IMR-90 (cell line): ENCODE results near the gene SORBS1. TPM values are rescaled to one million over a fixed set of nuclear protein-coding genes. Genes with fewer than 3 reads are reported as not detected.

Experiments
- ATAC-seq: fragments of 200-7000 bp; cut with Tn5 transposase; 2 replicates; pipeline ENCODE4 v1.9.1; 2020; ENCODE audit warnings: low read depth, mild to moderate bottlenecking, moderate library complexity
- BruUV-seq: library from RNA; stranded (reverse); fragments of 400-500 nt; replicated peaks from 2 replicates; lab custom pipeline; 2021; lab: Mats Ljungman, UMichigan
- CTCF ChIA-PET: fragments of 300-600 bp; formaldehyde crosslinking; extraction: SDS; loops from one replicate; lab custom pipeline; 2021; ENCODE audit warnings: antibody characterized with exemption; lab: Yijun Ruan, JAX
- POLR2A ChIA-PET: fragments of 300-600 bp; sonication (Branson Sonifier 250); formaldehyde crosslinking; loops from one replicate; lab custom pipeline; 2022; ENCODE audit warnings: antibody characterized with exemption; ENCODE audit not compliant: unreplicated experiment; lab: Charles Lee
- DNase-seq: peaks from one replicate; pipeline ENCODE4 v3.0.0; 2013
- H2AFZ ChIP-seq: replicated peaks from 2 replicates; pipeline ENCODE3; 2013; ENCODE audit warnings: low read length, mild to moderate bottlenecking; ENCODE audit not compliant: poor library complexity
- H2AK5ac ChIP-seq: 2 replicates; pipeline ENCODE4 v1.6.1; 2013; ENCODE audit warnings: low read depth, low read length, inconsistent platforms
- H2AK9ac ChIP-seq: replicated peaks from 2 replicates; pipeline ENCODE3; 2013; ENCODE audit warnings: mild to moderate bottlenecking, low read depth, low read length, moderate library complexity; ENCODE audit not compliant: poor library complexity
- H2BK120ac ChIP-seq: 2 replicates; pipeline ENCODE4 v1.6.1; 2013; ENCODE audit warnings: low read depth, low read length, inconsistent platforms
- H2BK15ac ChIP-seq: 3 replicates; pipeline ENCODE4 v1.6.1; 2013; ENCODE audit warnings: low read depth, low read length, inconsistent platforms
- H2BK20ac ChIP-seq: 2 replicates; pipeline ENCODE4 v1.6.1; 2013; ENCODE audit warnings: low read depth, mild to moderate bottlenecking, inconsistent platforms, low read length, moderate library complexity
- H2BK5ac ChIP-seq: 2 replicates; pipeline ENCODE4 v1.6.1; 2013; ENCODE audit warnings: mild to moderate bottlenecking, low read depth, low read length, inconsistent platforms; ENCODE audit not compliant: poor library complexity, severe bottlenecking
- H3K14ac ChIP-seq: replicated peaks from 2 replicates; pipeline ENCODE4 v1.6.1; 2013; ENCODE audit warnings: low read depth, low read length, inconsistent platforms
- H3K18ac ChIP-seq: 2 replicates; pipeline ENCODE4 v1.6.1; 2013; ENCODE audit warnings: low read depth, low read length, control low read depth
- H3K23ac ChIP-seq: 2 replicates; pipeline ENCODE4 v1.6.1; 2013; ENCODE audit warnings: low read depth, low read length, inconsistent platforms
- H3K27ac ChIP-seq: 2 replicates; pipeline ENCODE4 v1.5.1; 2013; ENCODE audit warnings: mild to moderate bottlenecking, control low read depth, low read length; ENCODE audit not compliant: insufficient read depth
- H3K27me3 ChIP-seq: 2 replicates; pipeline ENCODE4 v1.6.1; 2013; ENCODE audit warnings: low read length; ENCODE audit not compliant: control insufficient read depth, insufficient read depth
- H3K36me3 ChIP-seq: 2 replicates; pipeline ENCODE4 v1.6.1; 2013; ENCODE audit warnings: low read length, mixed read lengths; ENCODE audit not compliant: control insufficient read depth, insufficient read depth
- H3K4ac ChIP-seq: 2 replicates; pipeline ENCODE4 v1.6.1; 2013; ENCODE audit warnings: low read depth, low read length, inconsistent platforms
- H3K4me1 ChIP-seq: 2 replicates; pipeline ENCODE4 v1.6.1; 2013; ENCODE audit warnings: low read length, mixed read lengths; ENCODE audit not compliant: control insufficient read depth, insufficient read depth
- H3K4me2 ChIP-seq: 2 replicates; pipeline ENCODE4 v1.6.1; 2013; ENCODE audit warnings: low read depth, mild to moderate bottlenecking, control low read depth, low read length, moderate library complexity
- H3K4me3 ChIP-seq: 2 replicates; pipeline ENCODE4 v1.5.1; 2013; ENCODE audit warnings: low read depth, mild to moderate bottlenecking, control low read depth, low read length, moderate library complexity; ENCODE audit not compliant: insufficient read depth
- H3K56ac ChIP-seq: 2 replicates; pipeline ENCODE4 v1.6.1; 2013; ENCODE audit warnings: low read length, inconsistent platforms; ENCODE audit not compliant: insufficient read depth; ENCODE audit errors: extremely low read depth
- H3K79me1 ChIP-seq, 2 experiments: 2 replicates each; pipeline ENCODE4 v1.6.1; 2013; ENCODE audit warnings: low read length in 2 of 2, inconsistent platforms in 1 of 2, low read depth in 1 of 2
- H3K9ac ChIP-seq: 2 replicates; pipeline ENCODE4 v1.6.1; 2013; ENCODE audit warnings: low read depth, low read length, control low read depth
- H3K9me1 ChIP-seq: 2 replicates; pipeline ENCODE4 v1.6.1; 2013; ENCODE audit warnings: low read length, inconsistent platforms; ENCODE audit not compliant: insufficient read depth
- H3K9me3 ChIP-seq: 2 replicates; pipeline ENCODE4 v1.6.1; 2013; ENCODE audit warnings: low read length; ENCODE audit not compliant: control insufficient read depth, insufficient read depth
- H4K20me1 ChIP-seq: 2 replicates; pipeline ENCODE4 v1.6.1; 2013; ENCODE audit warnings: low read length, inconsistent platforms; ENCODE audit not compliant: insufficient read depth
- H4K5ac ChIP-seq: 2 replicates; pipeline ENCODE4 v1.6.1; 2013; ENCODE audit warnings: mild to moderate bottlenecking, low read depth, low read length, control low read depth
- H4K8ac ChIP-seq, 2 experiments: 2 replicates each; pipeline ENCODE4 v1.6.1; 2013; ENCODE audit warnings: low read depth in 2 of 2, low read length in 2 of 2, control low read depth in 1 of 2, inconsistent platforms in 1 of 2
- H4K91ac ChIP-seq: 2 replicates; pipeline ENCODE4 v1.6.1; 2013; ENCODE audit warnings: low read depth, low read length, inconsistent platforms; ENCODE audit not compliant: insufficient read depth
- BHLHE40 ChIP-seq: fragments of 150-350 bp; IDR thresholded peaks from 2 replicates; pipeline ENCODE4 v1.6.1; 2016; ENCODE audit warnings: mild to moderate bottlenecking, low read depth, low read length
- CEBPB ChIP-seq: IDR thresholded peaks from 2 replicates; pipeline ENCODE4 v1.6.1; 2012; ENCODE audit warnings: low read depth, low read length, improper control_type of control experiment
- CHD1 ChIP-seq: IDR thresholded peaks from 2 replicates; pipeline ENCODE4 v1.6.1; 2012; ENCODE audit warnings: low read depth, low read length, improper control_type of control experiment
- ELK1 ChIP-seq: fragments of 150-350 bp; IDR thresholded peaks from 2 replicates; pipeline ENCODE4 v1.6.1; 2016; ENCODE audit warnings: low read depth, mild to moderate bottlenecking, low read length, moderate library complexity, borderline replicate concordance
- FOS ChIP-seq: fragments of 150-350 bp; IDR thresholded peaks from 2 replicates; pipeline ENCODE4 v1.6.1; 2016; ENCODE audit warnings: low read depth, low read length
- MAFK ChIP-seq: IDR thresholded peaks from 2 replicates; pipeline ENCODE4 v1.6.1; 2012; ENCODE audit warnings: low read depth, low read length, improper control_type of control experiment
- MAZ ChIP-seq: IDR thresholded peaks from 2 replicates; pipeline ENCODE4 v1.6.1; 2012; ENCODE audit warnings: low read depth, mild to moderate bottlenecking, low read length, improper control_type of control experiment, moderate library complexity, borderline replicate concordance
- MXI1 ChIP-seq: IDR thresholded peaks from 2 replicates; pipeline ENCODE4 v1.6.1; 2012; ENCODE audit warnings: low read depth, mild to moderate bottlenecking, low read length, moderate library complexity, borderline replicate concordance
- NFE2L2 ChIP-seq: fragments of 150-350 bp; IDR thresholded peaks from 2 replicates; pipeline ENCODE4 v1.6.1; 2016; ENCODE audit warnings: low read depth, mild to moderate bottlenecking, low read length
- POLR2A ChIP-seq: IDR thresholded peaks from 2 replicates; pipeline ENCODE4 v1.6.1; 2012; ENCODE audit warnings: mild to moderate bottlenecking, low read depth, low read length
- RCOR1 ChIP-seq: IDR thresholded peaks from 2 replicates; pipeline ENCODE4 v1.6.1; 2012; ENCODE audit warnings: mild to moderate bottlenecking, low read length, improper control_type of control experiment; ENCODE audit not compliant: insufficient replicate concordance
- RFX5 ChIP-seq: IDR thresholded peaks from 2 replicates; pipeline ENCODE4 v1.8.0; 2012; ENCODE audit warnings: low read depth, mild to moderate bottlenecking, low read length, moderate library complexity
- SMC3 ChIP-seq: fragments of 150-350 bp; IDR thresholded peaks from 2 replicates; pipeline ENCODE4 v1.6.1; 2016; ENCODE audit warnings: low read depth, mild to moderate bottlenecking, antibody characterized with exemption, low read length, moderate library complexity
- USF2 ChIP-seq: fragments of 150-350 bp; IDR thresholded peaks from 2 replicates; pipeline ENCODE4 v1.6.1; 2017; ENCODE audit warnings: mild to moderate bottlenecking, antibody characterized with exemption, low read length, low read depth
- WGBS, 2 experiments: methylation state at CpG; one replicate each; pipeline versions ENCODE4 v1.1.5 to v1.1.7; 2013; ENCODE audit warnings: missing lambda C conversion rate in 2 of 2; ENCODE audit not compliant: insufficient read length in 1 of 2; ENCODE audit errors: extremely low coverage in 2 of 2; 5-methylcytosine and 5-hydroxymethylcytosine counted together
- dilution Hi-C: fragments of 300-500 bp; cut with HindIII; formaldehyde crosslinking; loops from one replicate; pipeline ENCODE4 v1.14.3; 2018; ENCODE audit warnings: low sequenced_read_pairs; ENCODE audit not compliant: unreplicated experiment
- in situ Hi-C: fragments of 300-500 bp; cut with MboI; formaldehyde crosslinking; loops from 3 replicates; pipeline ENCODE4 v1.14.3; 2019; ENCODE audit warnings: low sequenced_read_pairs, inconsistent platforms, mixed read lengths
- intact Hi-C: fragments of 100-400 bp; cut with micrococcal nuclease; formaldehyde crosslinking; loops from 2 replicates; pipeline ENCODE4 v1.10.0; 2022
- polyA plus RNA-seq, 3 experiments: library from polyadenylated mRNA; depleted of rRNA; stranded (reverse); fragments of >200 nt; gene quantifications; 2 replicates each; pipeline ENCODE4 v1.2.3, GENCODE V29; 2012; ENCODE audit warnings: low replicate concordance in 1 of 3
- total RNA-seq: library from RNA; depleted of rRNA; stranded (reverse); fragments of >200 nt; gene quantifications from 2 replicates; pipeline ENCODE4 v1.2.3, GENCODE V29; 2012
- TF ChIP-seq, protein P1 (sequence below): conservative IDR thresholded peaks from 2 replicates; pipeline ENCODE4 v1.5.1; 2012; ENCODE audit warnings: mild to moderate bottlenecking, low read depth, low read length, improper control_type of control experiment

SORBS1 gene
- total and polyA plus RNA-seq, 2 of the 4 experiments (the other 2 are of a cell fraction), result 0.18 to 0.32 TPM

GRCh38 chr10:95408148-95408960 is 152.8 kb downstream of the SORBS1 start:
- Histone ChIP-seq H2BK20ac (no peak overlapping the region), H2BK5ac (no peak overlapping the region), H2AK9ac (peak overlapping the region; percentile 9), H3K23ac (no peak overlapping the region), H3K9me3 (no peaks in the 10 kb centered on the region), H3K27ac (no peak overlapping the region), H3K27me3 (peaks cover 5% of the 10 kb centered on the region), H4K5ac (no peak overlapping the region), H2AFZ (no peak overlapping the region), H3K79me1 (no peaks in the 10 kb centered on the region), H3K9me1 (no peaks in the 10 kb centered on the region), H3K9ac (no peak overlapping the region), H3K14ac (no peak overlapping the region), H4K8ac (no peak overlapping the region), H2BK120ac (no peak overlapping the region), H2BK15ac (no peak overlapping the region), H3K36me3 (no peaks in the 10 kb centered on the region), H4K20me1 (no peaks in the 10 kb centered on the region), H3K4ac (no peak overlapping the region), H3K56ac (no peak overlapping the region), H3K4me1 (no peaks in the 10 kb centered on the region), H3K4me2 (no peak overlapping the region), H2AK5ac (no peak overlapping the region), H4K91ac (no peak overlapping the region), H3K4me3 (no peak overlapping the region), H3K18ac (no peak overlapping the region)
- DNase-seq (no peak), ATAC-seq (no peak)
- no peak for TF ChIP-seq SMC3
- no peak for TF ChIP-seq RCOR1
- no peak for TF ChIP-seq RFX5
- no peak for TF ChIP-seq USF2
- no peak for TF ChIP-seq POLR2A
- TF ChIP-seq, protein P1, sequence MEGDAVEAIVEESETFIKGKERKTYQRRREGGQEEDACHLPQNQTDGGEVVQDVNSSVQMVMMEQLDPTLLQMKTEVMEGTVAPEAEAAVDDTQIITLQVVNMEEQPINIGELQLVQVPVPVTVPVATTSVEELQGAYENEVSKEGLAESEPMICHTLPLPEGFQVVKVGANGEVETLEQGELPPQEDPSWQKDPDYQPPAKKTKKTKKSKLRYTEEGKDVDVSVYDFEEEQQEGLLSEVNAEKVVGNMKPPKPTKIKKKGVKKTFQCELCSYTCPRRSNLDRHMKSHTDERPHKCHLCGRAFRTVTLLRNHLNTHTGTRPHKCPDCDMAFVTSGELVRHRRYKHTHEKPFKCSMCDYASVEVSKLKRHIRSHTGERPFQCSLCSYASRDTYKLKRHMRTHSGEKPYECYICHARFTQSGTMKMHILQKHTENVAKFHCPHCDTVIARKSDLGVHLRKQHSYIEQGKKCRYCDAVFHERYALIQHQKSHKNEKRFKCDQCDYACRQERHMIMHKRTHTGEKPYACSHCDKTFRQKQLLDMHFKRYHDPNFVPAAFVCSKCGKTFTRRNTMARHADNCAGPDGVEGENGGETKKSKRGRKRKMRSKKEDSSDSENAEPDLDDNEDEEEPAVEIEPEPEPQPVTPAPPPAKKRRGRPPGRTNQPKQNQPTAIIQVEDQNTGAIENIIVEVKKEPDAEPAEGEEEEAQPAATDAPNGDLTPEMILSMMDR, result no peak
- no peak for TF ChIP-seq CHD1
- TF ChIP-seq NFE2L2, result no peak
- no peak for TF ChIP-seq FOS
- TF ChIP-seq MXI1, result no peak
- no peak for TF ChIP-seq MAFK
- TF ChIP-seq CEBPB, result no peak
- TF ChIP-seq ELK1, result no peak
- no peak for TF ChIP-seq BHLHE40
- TF ChIP-seq MAZ, result no peak
- intact Hi-C loops (no loop called here), dilution Hi-C loops (no loop called here), in situ Hi-C loops (no loop called here)
- CTCF ChIA-PET, result interaction anchor here (0.6 to 0.7 kb wide), 2 partner anchors 12 to 119 kb away, joined by 3 to 8 read pairs; no protein-coding TSS in a partner anchor
- BruUV-seq, result no TSS peak
- POLR2A ChIA-PET, result no interaction called here
- no CpG with 5 or more reads among the region's 7 CpGs for WGBS, 2 experiments
